Measurements from ENCODE around the gene MACROD2.

The MACROD2 gene

GRCh38 chr20:14518648-14519047 lies 523.3 kb downstream of the MACROD2 start:
- no peak for DNase-seq

GRCh38 chr20:14521016-14521415 lies 525.7 kb downstream of the MACROD2 start:
- no peak for DNase-seq

DNA sequence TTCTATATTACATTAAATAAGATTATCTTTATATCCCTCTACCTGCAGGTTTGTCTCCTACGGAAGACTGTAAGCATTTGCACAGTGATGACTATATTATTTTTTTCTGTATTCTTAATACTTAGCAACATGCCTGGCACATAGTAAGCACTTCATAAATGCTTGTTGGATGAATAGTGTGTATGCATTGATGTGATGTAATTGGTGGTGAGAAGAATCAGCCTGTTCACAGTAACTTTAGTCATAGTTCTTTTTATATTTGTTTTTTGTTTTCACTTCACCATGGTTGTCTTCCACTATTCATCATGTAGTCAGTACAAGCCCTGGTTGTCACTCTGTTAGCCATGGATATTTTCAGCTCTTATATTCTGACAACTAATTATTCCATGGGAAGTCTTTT lies 526.1 kb downstream of the MACROD2 start:
- DNase-seq: no peak

GRCh38 chr20:14522595-14522994 lies 527.3 kb downstream of the MACROD2 start:
- DNase-seq: no peak

DNA sequence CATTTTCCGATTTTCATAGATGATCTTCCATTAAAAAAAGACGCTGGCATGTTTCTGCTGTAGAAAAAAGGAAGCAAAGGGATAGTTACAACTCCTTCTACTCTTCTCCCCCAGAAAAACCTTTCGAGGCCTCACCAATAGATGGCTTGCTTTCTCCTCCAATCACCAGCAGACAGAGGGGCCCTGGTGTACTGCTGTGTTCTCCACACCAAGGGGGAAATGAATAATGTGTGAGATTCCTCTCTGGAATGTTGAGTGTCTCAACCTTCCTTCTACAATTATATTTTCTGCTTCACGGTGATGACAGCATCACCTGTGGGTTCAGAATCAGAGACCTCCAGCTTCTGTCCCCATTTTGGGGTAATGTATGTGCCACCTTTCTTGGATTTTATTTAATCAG lies 527.8 kb downstream of the MACROD2 start:
- DNase-seq: no peak

DNA sequence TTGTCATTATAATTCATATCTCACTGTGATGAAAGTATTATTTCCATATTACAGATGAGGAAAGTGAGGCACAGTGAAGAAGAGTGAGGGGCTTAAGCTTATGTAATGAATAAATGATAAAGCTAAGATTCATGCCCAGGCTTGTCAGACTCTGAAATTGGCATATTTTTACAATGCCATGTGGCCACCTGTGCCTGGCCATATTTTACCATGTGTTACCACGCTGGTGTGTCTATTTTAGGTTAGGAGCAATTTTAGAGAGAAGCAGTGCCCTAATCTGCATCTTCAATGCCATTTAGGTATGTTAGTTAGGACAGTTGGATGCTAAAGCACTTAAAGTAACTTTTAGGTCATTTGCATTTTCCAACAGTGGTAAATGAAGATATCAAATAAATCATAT lies 530.1 kb downstream of the MACROD2 start:
- no peak for DNase-seq

- no peak for DNase-seq
Measured at GRCh38 chr20:14526891-14527290, 531.6 kb downstream of the MACROD2 start.

GRCh38 chr20:14531786-14532185 lies 536.5 kb downstream of the MACROD2 start:
- peak in 1 of 58 donors; percentile 3 for DNase-seq

DNA sequence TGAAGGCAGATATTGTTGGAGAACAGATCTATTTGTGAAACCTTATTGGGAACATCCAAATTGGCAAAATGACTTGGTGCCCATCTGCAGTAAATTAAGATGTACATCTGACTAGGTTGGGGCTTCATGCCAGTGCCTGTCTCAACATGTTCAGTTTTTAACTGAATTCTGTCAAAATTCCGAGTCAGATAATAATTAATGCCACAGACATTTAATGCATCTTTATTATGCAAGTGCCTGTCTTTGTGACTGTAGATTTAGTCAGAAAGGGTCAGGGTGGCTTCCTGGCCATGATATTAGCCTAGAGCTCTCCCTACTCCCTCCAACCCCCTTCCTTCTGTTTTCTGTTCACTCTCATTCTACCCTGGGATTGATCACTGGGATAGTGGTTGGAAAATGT lies 541.4 kb downstream of the MACROD2 start:
- DNase-seq: peak in 1 of 58 donors; percentile 0

- DNase-seq: no peak
Measured at GRCh38 chr20:14538433-14538832, 543.1 kb downstream of the MACROD2 start.

DNA sequence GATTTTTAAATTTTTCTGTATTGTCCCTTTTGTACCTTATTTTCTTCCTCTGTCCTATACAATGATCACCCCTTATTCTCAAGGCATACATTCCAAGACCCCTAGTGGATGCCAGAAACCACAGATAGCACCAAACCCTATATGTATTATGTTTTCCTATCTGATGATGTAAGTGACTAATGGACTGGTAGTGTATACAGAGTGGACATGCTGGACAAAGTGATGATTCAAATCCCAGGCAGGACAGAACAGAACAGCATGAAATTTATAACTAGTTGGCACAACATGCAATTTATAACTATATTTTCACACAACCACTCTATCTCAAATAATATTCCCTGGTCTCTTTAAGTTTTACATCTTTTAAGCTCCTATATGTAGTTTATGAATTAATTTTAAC lies 547.7 kb downstream of the MACROD2 start:
- DNase-seq: no peak

- no peak for DNase-seq
Measured at GRCh38 chr20:14544688-14545087, 549.4 kb downstream of the MACROD2 start.

- no peak for DNase-seq
Measured at GRCh38 chr20:14550655-14551054, 555.3 kb downstream of the MACROD2 start.

GRCh38 chr20:14553774-14554534 lies 558.6 kb downstream of the MACROD2 start:
- DNase-seq: no peak

- no peak for DNase-seq
Measured at GRCh38 chr20:14555676-14556075, 560.4 kb downstream of the MACROD2 start.

DNA sequence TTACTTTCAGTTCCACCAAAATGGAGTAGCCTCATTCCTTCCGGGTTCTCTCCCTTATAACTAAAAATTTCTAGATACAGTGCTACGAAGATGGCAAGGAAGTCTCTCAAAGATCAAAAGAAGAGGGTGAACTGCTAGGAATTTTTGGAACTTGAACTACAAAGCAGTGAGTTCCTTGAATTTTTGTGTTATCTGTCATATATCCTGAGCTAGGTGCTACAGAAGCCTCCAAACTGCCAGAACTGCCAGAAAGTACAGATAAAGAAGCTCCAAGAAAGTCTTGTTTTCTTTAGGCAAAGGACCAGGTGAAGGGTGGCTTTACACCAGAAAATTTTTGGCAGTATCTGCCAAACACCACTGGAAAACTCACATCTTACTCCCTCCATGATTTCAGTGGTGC lies 560.9 kb downstream of the MACROD2 start:
- no peak for DNase-seq

DNA sequence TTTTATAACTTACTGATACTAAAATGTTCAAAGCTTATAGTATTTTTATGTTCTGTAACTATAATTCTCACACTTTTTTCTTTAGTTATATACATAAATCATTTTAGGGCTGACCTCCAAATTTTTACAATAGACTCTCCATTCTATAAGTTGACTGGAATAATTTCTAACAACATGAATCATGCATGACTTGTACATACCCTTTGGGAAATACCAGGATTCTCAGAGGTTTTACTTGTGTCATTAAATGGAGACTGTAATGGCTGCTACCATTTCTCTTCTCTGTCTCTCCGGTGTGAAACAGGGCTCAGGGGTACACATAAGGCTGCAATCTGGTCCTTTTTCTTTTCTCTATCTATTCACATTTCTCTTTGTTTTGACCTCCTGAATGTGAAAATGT lies 564.3 kb downstream of the MACROD2 start:
- DNase-seq: no peak

- no peak for DNase-seq
Measured at GRCh38 chr20:14561741-14562221, 566.5 kb downstream of the MACROD2 start.

GRCh38 chr20:14562981-14563380 lies 567.7 kb downstream of the MACROD2 start:
- DNase-seq: no peak

GRCh38 chr20:14566505-14566904 lies 571.2 kb downstream of the MACROD2 start:
- DNase-seq: no peak

- DNase-seq: no peak
Measured at GRCh38 chr20:14568225-14568624, 572.9 kb downstream of the MACROD2 start.

GRCh38 chr20:14568701-14569100 lies 573.4 kb downstream of the MACROD2 start:
- DNase-seq: no peak

- DNase-seq: no peak
Measured at GRCh38 chr20:14569641-14570040, 574.3 kb downstream of the MACROD2 start.

DNA sequence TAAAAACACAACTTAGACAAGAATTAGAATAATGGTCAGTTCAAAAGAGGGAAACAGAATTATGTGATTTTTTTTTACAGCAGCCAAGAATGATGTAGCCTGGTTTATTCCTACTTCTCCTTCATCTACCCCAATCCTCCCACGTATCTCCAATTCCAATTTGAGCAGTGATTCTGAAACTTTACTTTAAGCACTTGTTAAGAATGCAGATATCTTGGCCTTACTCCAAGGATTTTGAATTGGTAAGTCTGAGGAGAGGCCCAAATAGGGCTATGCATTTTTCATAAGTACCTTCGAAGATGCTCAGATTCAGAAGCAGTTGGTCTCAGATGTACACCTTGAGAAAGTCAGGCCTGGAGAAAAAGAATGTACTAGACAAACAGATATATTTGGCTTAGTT lies 575.5 kb downstream of the MACROD2 start:
- no peak for DNase-seq

Data from anterior cingulate cortex (tissue), 58 donors.